NCI-H1092 (cell line): ENCODE measurements around the gene PSORS1C1.

Experiments used
- DNase-seq: peaks from one replicate; lab custom pipeline; 2025; lab: John Stamatoyannopoulos, UW

The PSORS1C1 gene

GRCh38 chr6:31126396-31127175 lies 12.0 kb downstream of the PSORS1C1 start:
- DNase-seq, result no peak

GRCh38 chr6:31128093-31128676 lies 13.6 kb downstream of the PSORS1C1 start:
- peak; percentile 1 for DNase-seq

GRCh38 chr6:31129130-31129529 lies 14.5 kb downstream of the PSORS1C1 start:
- DNase-seq, result no peak

- DNase-seq, result no peak
Measured at GRCh38 chr6:31130751-31131150, 16.2 kb downstream of the PSORS1C1 start.

GRCh38 chr6:31131595-31131994 lies 17.0 kb downstream of the PSORS1C1 start:
- DNase-seq, result no peak

GRCh38 chr6:31132806-31133205 lies 18.2 kb downstream of the PSORS1C1 start:
- DNase-seq, result no peak

GRCh38 chr6:31135710-31136109 lies 21.1 kb downstream of the PSORS1C1 start:
- no peak for DNase-seq

GRCh38 chr6:31138982-31139381 lies 24.4 kb downstream of the PSORS1C1 start, which contains the start of gene PSORS1C2:
Gene PSORS1C2 (minus strand): TSS chr6:31139066. CDS start chr6:31139026, 40 bp downstream.
- DNase-seq, result no peak

- DNase-seq, result no peak
Measured at GRCh38 chr6:31139599-31139998, 25.0 kb downstream of the PSORS1C1 start.

- DNase-seq, result no peak
Measured at GRCh38 chr6:31140643-31141042, 26.0 kb downstream of the PSORS1C1 start.

- no peak for DNase-seq
Measured at GRCh38 chr6:31142361-31142761, 27.8 kb downstream of the PSORS1C1 start.

GRCh38 chr6:31143148-31143547 lies 28.5 kb downstream of the PSORS1C1 start:
- no peak for DNase-seq

- DNase-seq, result no peak
Measured at GRCh38 chr6:31144296-31144969, 29.8 kb downstream of the PSORS1C1 start.

GRCh38 chr6:31144970-31145340 lies 30.4 kb downstream of the PSORS1C1 start:
- DNase-seq, result no peak

GRCh38 chr6:31145386-31145785 lies 30.8 kb downstream of the PSORS1C1 start:
- no peak for DNase-seq

GRCh38 chr6:31149827-31150447 lies 35.3 kb downstream of the PSORS1C1 start:
- no peak for DNase-seq

- DNase-seq, result no peak
Measured at GRCh38 chr6:31152781-31153180, 38.2 kb downstream of the PSORS1C1 start.

GRCh38 chr6:31154436-31154835 lies 39.8 kb downstream of the PSORS1C1 start:
- DNase-seq, result no peak

GRCh38 chr6:31156641-31157040 lies 42.0 kb downstream of the PSORS1C1 start:
- no peak for DNase-seq

GRCh38 chr6:31157513-31158139 lies 43.0 kb downstream of the PSORS1C1 start, which contains the start of gene CCHCR1:
Gene CCHCR1 (minus strand): TSS chr6:31157802. CDS start chr6:31157600, 202 bp downstream.
- DNase-seq, result no peak

GRCh38 chr6:31158140-31158862 lies 43.7 kb downstream of the PSORS1C1 start, which contains the start of gene TCF19:
Gene TCF19 (plus strand): TSS chr6:31158589. CDS start chr6:31159470, 881 bp downstream.
- DNase-seq, result peak; percentile 95
